GM12878 (cell line): ENCODE data around the gene MRPS5. TPM values are rescaled to one million over a fixed set of nuclear protein-coding genes. Genes with fewer than 3 reads are reported as not detected.

Source experiments
- ATAC-seq: fragments of 200-7000 bp; cut with Tn5 transposase; 3 replicates; pipeline ENCODE4 v1.9.1; 2020; ENCODE audit warnings: mild to moderate bottlenecking, moderate library complexity
- BruUV-seq: library from RNA; stranded (reverse); fragments of 400-500 nt; replicated peaks from 2 replicates; lab custom pipeline; 2021; lab: Mats Ljungman, UMichigan
- CTCF ChIA-PET: fragments of 300-600 bp; sonication (Branson Sonifier 250); formaldehyde crosslinking; extraction: SDS; loops from one replicate; lab custom pipeline; 2021; ENCODE audit warnings: inconsistent platforms; lab: Yijun Ruan, JAX
- POLR2A ChIA-PET: fragments of 350-600 bp; formaldehyde crosslinking; extraction: SDS; loops from one replicate; lab custom pipeline; 2021; ENCODE audit warnings: inconsistent platforms; lab: Charles Lee
- RAD21 ChIA-PET: fragments of 300-600 bp; sonication (Branson Sonifier 250); formaldehyde crosslinking; loops from one replicate; lab custom pipeline; 2023; ENCODE audit warnings: antibody characterized with exemption; ENCODE audit not compliant: unreplicated experiment; lab: Charles Lee
- SMC1A ChIA-PET: fragments of 300-600 bp; sonication (Branson Sonifier 250); formaldehyde crosslinking; loops from one replicate; lab custom pipeline; 2023; ENCODE audit not compliant: unreplicated experiment, uncharacterized antibody; lab: Charles Lee
- DNase-seq: peaks from one replicate; pipeline ENCODE4 v3.0.0-alpha.2; 2011; ENCODE audit warnings: low read depth, low spot score
- FAIRE-seq: peaks from 3 replicates; lab custom pipeline; 2011; peaks lifted over from hg19 to GRCh38; lab: Jason Lieb, UNC
- H2AFZ ChIP-seq: 2 replicates; pipeline ENCODE4 v1.6.0; 2011; ENCODE audit warnings: low read depth, low read length, control low read depth; ENCODE audit not compliant: control insufficient read depth
- H3K27ac ChIP-seq: 2 replicates; pipeline ENCODE4 v1.5.1; 2011; ENCODE audit warnings: control low read depth; ENCODE audit not compliant: control insufficient read depth, insufficient read depth
- H3K27me3 ChIP-seq, 2 experiments: replicated peaks in 1 of 2; 2 replicates each; pipeline versions ENCODE4 v1.6.0 to v1.6.1; 2011; ENCODE audit warnings: low read length in 1 of 2; ENCODE audit not compliant: control insufficient read depth in 2 of 2, insufficient read depth in 2 of 2
- H3K36me3 ChIP-seq, 2 experiments: 2 replicates each; pipeline ENCODE4 v1.5.1; 2011; ENCODE audit warnings: low read length in 1 of 2; ENCODE audit not compliant: control insufficient read depth in 2 of 2, insufficient read depth in 2 of 2
- H3K4me1 ChIP-seq: 2 replicates; pipeline ENCODE4 v1.6.1; 2011; ENCODE audit warnings: mild to moderate bottlenecking, low read length, moderate library complexity, mixed read lengths; ENCODE audit not compliant: control insufficient read depth, insufficient read depth
- H3K4me2 ChIP-seq: 2 replicates; pipeline ENCODE4 v1.6.0; 2011; ENCODE audit warnings: control low read depth; ENCODE audit not compliant: control insufficient read depth, insufficient read depth
- H3K4me3 ChIP-seq: fragments of 200-600 bp; sonication (generic); 2 replicates; pipeline ENCODE4 v1.5.1; 2016
- H3K79me2 ChIP-seq: 2 replicates; pipeline ENCODE4 v1.6.0; 2011; ENCODE audit warnings: low read length; ENCODE audit not compliant: control insufficient read depth, insufficient read depth
- H3K9ac ChIP-seq: 2 replicates; pipeline ENCODE4 v1.8.0; 2011; ENCODE audit warnings: low read length, control low read depth, mixed read lengths; ENCODE audit not compliant: control insufficient read depth, insufficient read depth
- H3K9me3 ChIP-seq: replicated peaks from 3 replicates; pipeline ENCODE4 v1.5.1; 2011; ENCODE audit warnings: mild to moderate bottlenecking, low read length; ENCODE audit not compliant: control insufficient read depth, insufficient read depth
- H4K20me1 ChIP-seq: 2 replicates; pipeline ENCODE4 v1.6.0; 2011; ENCODE audit not compliant: control insufficient read depth, insufficient read depth
- ATF7 ChIP-seq: fragments of 450-650 bp; IDR thresholded peaks from 2 replicates; pipeline ENCODE4 v1.6.1; 2016; ENCODE audit warnings: low read depth, mild to moderate bottlenecking
- BMI1 ChIP-seq: fragments of 450-650 bp; IDR thresholded peaks from 2 replicates; pipeline ENCODE4 v1.6.1; 2016; ENCODE audit warnings: mild to moderate bottlenecking, moderate library complexity, borderline replicate concordance
- CUX1 ChIP-seq: IDR thresholded peaks from 2 replicates; pipeline ENCODE4 v1.6.1; 2012; ENCODE audit warnings: improper control_type of control experiment, low read depth, low read length; ENCODE audit not compliant: insufficient replicate concordance
- DPF2 ChIP-seq: fragments of 450-650 bp; IDR thresholded peaks from 2 replicates; pipeline ENCODE4 v1.6.1; 2017; ENCODE audit warnings: mild to moderate bottlenecking
- SREBF1 ChIP-seq: IDR thresholded peaks from 2 replicates; pipeline ENCODE4 v1.6.1; 2012; ENCODE audit warnings: mild to moderate bottlenecking, low read length
- ZNF274 ChIP-seq: IDR thresholded peaks from one replicate; pipeline ENCODE4 v1.8.0; 2011; ENCODE audit not compliant: insufficient read length, insufficient read depth
- ZZZ3 ChIP-seq: IDR thresholded peaks from 2 replicates; pipeline ENCODE4 v1.6.1; 2011; ENCODE audit warnings: low read depth; ENCODE audit not compliant: control insufficient read depth, insufficient read length
- WGBS: methylation state at CpG from one replicate; pipeline ENCODE4 v1.1.6; 2016; ENCODE audit warnings: low lambda C conversion rate; ENCODE audit not compliant: insufficient replicate concordance, insufficient coverage; ENCODE audit errors: missing lambda C conversion rate; 5-methylcytosine and 5-hydroxymethylcytosine counted together
- in situ Hi-C: fragments of 300-500 bp; cut with MboI; formaldehyde crosslinking; loops from 9 replicates; pipeline ENCODE4 v1.14.3; 2018; ENCODE audit warnings: mixed read lengths
- intact Hi-C: fragments of 100-400 bp; cut with micrococcal nuclease; formaldehyde crosslinking; loops from one replicate; pipeline ENCODE4 v1.14.2; 2022; ENCODE audit not compliant: unreplicated experiment
- polyA plus RNA-seq, 11 experiments: library from polyadenylated mRNA; depleted of rRNA in 4 of 11; unstranded in 6 of 11; stranded (reverse) in 5 of 11; fragments of >200 nt; fragmentation: Nextera tagmentation in 4 of 11; fragmentation: Illumina TruSeq in 1 of 11; extraction: Ambion mirVana in 4 of 11; extraction: Trizol in 1 of 11; gene quantifications; 1 replicate in 1 of 11; 2 replicates in 10 of 11; pipeline versions ENCODE4 v1.2.1 to v1.2.3, GENCODE V29; 2011 to 2016; ENCODE audit warnings: inconsistent platforms in 2 of 11, missing spikeins in 2 of 11, low read depth in 1 of 11
- total RNA-seq, 4 experiments: library from RNA; depleted of rRNA in 3 of 4; stranded (reverse); fragments of >200 nt in 3 of 4; fragmentation: Illumina TruSeq in 1 of 4; extraction: Trizol in 1 of 4; gene quantifications; 2 replicates each; pipeline versions ENCODE4 v1.2.1 to v1.2.3, GENCODE V29; 2013 to 2021

MRPS5 gene
- total and polyA plus RNA-seq, 10 of the 15 experiments (the other 5 are each of a cell fraction or from before 2014, with no cell fraction given) = 54.8 to 93.0 (median 76.3) TPM

- no peak overlapping the region for H3K4me3 ChIP-seq
- peak overlapping the region; percentile 17 for H2AFZ ChIP-seq
- peaks cover 40% of the 10 kb centered on the region for H3K4me1 ChIP-seq
- no TSS peak for BruUV-seq
- TF ChIP-seq ATF7 (no peak), ZZZ3 (no peak), DPF2 (no peak), SREBF1 (no peak), BMI1 (no peak), ZNF274 (no peak), CUX1 (no peak)
- TF ChIP-seq, all 136 proteins: peak for 0
- H3K9ac ChIP-seq = no peak overlapping the region
- no peaks in the 10 kb centered on the region for H4K20me1 ChIP-seq
- no peak; the same call in 1 of the 3 replicates for ATAC-seq
- H3K27me3 ChIP-seq = no peaks in the 10 kb centered on the region
- WGBS = 65% methylated on average over 12 of the region's 15 CpGs
- SMC1A ChIA-PET = interaction anchor here (1.1 to 1.4 kb wide), 2 partner anchors 30 to 36 kb away, joined by 3 to 4 read pairs; no protein-coding TSS in a partner anchor
- H3K9me3 ChIP-seq = no peaks in the 10 kb centered on the region
- H3K79me2 ChIP-seq = no peaks in the 10 kb centered on the region
- in situ Hi-C loops (no loop called here), intact Hi-C loops (no loop called here)
- POLR2A ChIA-PET = interaction anchor here (1.1 kb wide), 1 partner anchor 9 kb away, joined by 3 read pairs; no protein-coding TSS in a partner anchor
- CTCF ChIA-PET = interaction anchor here (0.8 to 1.9 kb wide), 4 partner anchors 14 to 30 kb away, joined by 3 to 6 read pairs (median 5); no protein-coding TSS in a partner anchor
- H3K36me3 ChIP-seq = no peaks in the 10 kb centered on the region
- RAD21 ChIA-PET = interaction anchor here (0.7 to 1.3 kb wide), 2 partner anchors 26 to 36 kb away, joined by 3 to 5 read pairs; no protein-coding TSS in a partner anchor
- no peak for DNase-seq
- H3K4me2 ChIP-seq = no peak overlapping the region
- no peak overlapping the region for H3K27ac ChIP-seq
- FAIRE-seq = no peak
These were observed 72.6 kb downstream of the MRPS5 start for GRCh38 chr2:95048825-95049682.
